Measurements from ENCODE around the gene LBHD2. TPM values are rescaled to one million over a fixed set of nuclear protein-coding genes. Genes with fewer than 3 reads are reported as not detected.
A peak's percentile ranks its signal among the peaks of the same experiment; 100 is the strongest.

Gene LBHD2
- total and polyA plus RNA-seq, 2 donors (not counting 1 experiment from before 2014, with no cell fraction given): not detected

DNA sequence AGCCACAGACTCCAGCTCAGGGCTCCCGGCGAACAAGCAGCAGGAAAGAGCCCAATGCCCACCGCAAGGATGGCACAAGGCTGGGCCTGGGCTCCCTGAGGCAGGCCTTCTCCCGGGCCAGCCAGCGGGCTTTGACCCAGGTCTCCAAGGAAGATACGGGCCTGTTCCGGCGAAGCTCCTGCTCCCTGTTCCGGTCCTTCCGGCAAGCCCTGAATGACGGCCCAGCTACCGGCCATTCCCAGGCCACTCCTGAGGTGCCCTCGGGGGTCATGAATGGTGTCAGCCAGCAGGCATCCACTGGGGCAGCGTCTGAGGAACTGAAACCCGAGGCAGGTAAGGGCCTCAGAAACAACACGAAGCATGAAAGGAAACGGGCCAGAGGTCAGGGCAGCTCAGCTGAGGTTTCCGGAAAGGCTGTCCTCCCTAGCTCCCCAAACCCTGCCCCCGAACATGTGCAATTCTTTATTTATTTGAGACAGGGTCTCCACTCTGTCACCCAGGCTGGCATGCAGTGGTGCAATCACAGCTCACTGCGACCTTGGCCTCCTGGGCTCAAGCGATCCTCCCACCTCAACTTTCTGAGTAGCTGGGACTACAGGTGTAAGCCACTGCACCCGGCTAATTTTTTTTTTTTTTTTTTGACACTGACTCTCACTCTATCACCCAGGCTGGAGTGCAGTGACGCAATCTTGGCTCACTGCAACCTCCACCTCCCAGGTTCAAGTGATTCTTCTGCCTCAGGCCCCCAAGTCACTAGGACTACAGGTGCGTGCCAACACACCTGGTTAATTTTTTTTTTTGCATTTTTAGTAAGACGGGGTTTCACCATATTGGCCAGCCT lies 16.5 kb downstream of the LBHD2 start:
- H3K4me1 ChIP-seq (ENCODE audit: control insufficient read depth in 2 of 2, insufficient read depth in 2 of 2, low read length in 2 of 2): peaks cover 42 to 45% of the 10 kb centered on the region in 2 donors
- H3K79me2 ChIP-seq (ENCODE audit: control insufficient read depth, insufficient read depth, low read length): no peaks in the 10 kb centered on the region
- peak overlapping the region; percentile 34 for H3K4me2 ChIP-seq (replicated peaks; ENCODE audit: low read depth, low read length, poor library complexity, severe bottlenecking)
- 76% methylated on average over 24 of the region's 25 CpGs for WGBS (ENCODE audit: insufficient coverage)
- no peak overlapping the region for H3K9ac ChIP-seq (ENCODE audit: low read length)
- H3K27me3 ChIP-seq (replicated peaks in 1 of 4; ENCODE audit: control extremely low read depth in 1 of 4, control insufficient read depth in 3 of 4, insufficient read depth in 4 of 4, low read length in 3 of 4): peaks cover 0 to 39% (median 16%) of the 10 kb centered on the region in 4 experiments
- H3K9me3 Mint-ChIP-seq (ENCODE audit: insufficient read depth): no peaks in the 10 kb centered on the region
- peak overlapping the region; percentile 13 for H3K4me3 Mint-ChIP-seq
- ATAC-seq (ENCODE audit: low read depth) (peak; percentile 53), DNase-seq (peak; percentile 55)
- peaks cover 26% of the 10 kb centered on the region for H3K4me1 Mint-ChIP-seq
- H3K27me3 Mint-ChIP-seq: peaks cover 20% of the 10 kb centered on the region
- H3K9me3 ChIP-seq (ENCODE audit: control extremely low read depth in 1 of 3, control insufficient read depth in 2 of 3, insufficient read depth in 1 of 3, low read length in 2 of 3): peaks cover 0 to 13% (median 0%) of the 10 kb centered on the region in 3 donors
- H4K20me1 ChIP-seq (ENCODE audit: control insufficient read depth, insufficient read depth, low read length, poor library complexity, severe bottlenecking): no peaks in the 10 kb centered on the region
- ChIA-PET CTCF (interaction anchor here (0.7 to 1.8 kb wide), 4 partner anchors 20 to 406 kb away, joined by 3 to 8 read pairs (median 3); no protein-coding TSS in a partner anchor), POLR2A (interaction anchor here (0.5 to 1.0 kb wide), 2 partner anchors 9 to 10 kb away, joined by 3 to 4 read pairs; no protein-coding TSS in a partner anchor)
- H3K27ac Mint-ChIP-seq: no peak overlapping the region
- no peak for TF ChIP-seq EZH2 (IDR thresholded peaks at IDR 0.05; ENCODE audit: borderline replicate concordance, insufficient read depth, low read depth, low read length, poor library complexity, severe bottlenecking)
- TF ChIP-seq, protein P1, sequence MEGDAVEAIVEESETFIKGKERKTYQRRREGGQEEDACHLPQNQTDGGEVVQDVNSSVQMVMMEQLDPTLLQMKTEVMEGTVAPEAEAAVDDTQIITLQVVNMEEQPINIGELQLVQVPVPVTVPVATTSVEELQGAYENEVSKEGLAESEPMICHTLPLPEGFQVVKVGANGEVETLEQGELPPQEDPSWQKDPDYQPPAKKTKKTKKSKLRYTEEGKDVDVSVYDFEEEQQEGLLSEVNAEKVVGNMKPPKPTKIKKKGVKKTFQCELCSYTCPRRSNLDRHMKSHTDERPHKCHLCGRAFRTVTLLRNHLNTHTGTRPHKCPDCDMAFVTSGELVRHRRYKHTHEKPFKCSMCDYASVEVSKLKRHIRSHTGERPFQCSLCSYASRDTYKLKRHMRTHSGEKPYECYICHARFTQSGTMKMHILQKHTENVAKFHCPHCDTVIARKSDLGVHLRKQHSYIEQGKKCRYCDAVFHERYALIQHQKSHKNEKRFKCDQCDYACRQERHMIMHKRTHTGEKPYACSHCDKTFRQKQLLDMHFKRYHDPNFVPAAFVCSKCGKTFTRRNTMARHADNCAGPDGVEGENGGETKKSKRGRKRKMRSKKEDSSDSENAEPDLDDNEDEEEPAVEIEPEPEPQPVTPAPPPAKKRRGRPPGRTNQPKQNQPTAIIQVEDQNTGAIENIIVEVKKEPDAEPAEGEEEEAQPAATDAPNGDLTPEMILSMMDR (IDR thresholded peaks at IDR 0.05): no peak
- intact Hi-C loops (cut with micrococcal nuclease): no loop called here
- H3K4me3 ChIP-seq (ENCODE audit: control extremely low read depth in 1 of 5, extremely low read depth in 1 of 5, insufficient read depth in 1 of 5, low read depth in 2 of 5, low read length in 4 of 5): no peak overlapping the region
- no peaks in the 10 kb centered on the region for H3K36me3 ChIP-seq (replicated peaks in 1 of 2; ENCODE audit: control extremely low read depth in 1 of 2, control insufficient read depth in 1 of 2, extremely low read depth in 1 of 2, insufficient read depth in 2 of 2, low read length in 1 of 2)
- no peak overlapping the region for H2AFZ ChIP-seq (ENCODE audit: insufficient read depth, low read depth, low read length, poor library complexity, severe bottlenecking)
- H3K27ac ChIP-seq (ENCODE audit: low read length in 2 of 2): no peak overlapping the region
